ENCODE measurements around the gene NDUFA8. TPM values are rescaled to one million over a fixed set of nuclear protein-coding genes. Genes with fewer than 3 reads are reported as not detected.

Gene NDUFA8
- total and polyA plus RNA-seq, 10 of the 15 experiments (the other 5 are each of a cell fraction or from before 2014, with no cell fraction given): 44.9 to 159 (median 90.8) TPM

DNA sequence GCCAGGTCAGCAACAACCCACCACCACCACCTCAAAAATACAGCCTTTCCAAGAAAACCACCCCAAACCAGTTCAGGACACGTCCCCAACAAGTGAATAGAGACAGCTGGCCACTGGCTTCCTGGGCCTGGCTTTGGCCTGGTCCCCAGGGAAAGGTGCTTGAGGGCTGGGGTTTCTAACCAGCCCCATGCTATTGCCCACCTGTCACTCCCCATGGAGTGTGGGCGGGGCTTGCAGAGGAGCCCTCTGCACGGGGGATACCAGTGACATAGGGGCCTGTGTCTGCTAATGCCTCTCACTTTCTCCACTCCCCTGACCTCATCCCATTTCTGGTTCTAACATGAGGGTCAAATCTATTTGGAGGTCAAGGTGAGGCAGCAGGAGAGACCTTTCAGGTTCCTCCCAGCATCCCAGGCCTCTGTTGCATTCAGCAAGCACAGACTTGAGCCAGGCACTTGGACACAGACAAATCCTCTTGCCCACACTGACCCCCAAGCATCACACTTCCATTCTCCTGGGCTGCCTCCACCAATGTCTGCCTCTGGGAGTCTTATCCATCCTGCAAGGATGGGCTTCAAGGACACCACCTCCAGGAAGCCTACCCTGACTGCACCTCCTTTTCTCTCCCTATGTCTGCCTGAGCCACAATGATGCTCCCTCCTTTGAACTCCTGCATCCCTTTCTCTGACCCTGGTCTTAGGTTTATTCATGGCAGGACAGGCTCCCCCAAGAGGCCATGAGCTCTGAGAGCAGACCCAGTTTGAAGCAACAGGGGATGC lies 50.4 kb downstream of the NDUFA8 start:
- POLR2A ChIA-PET: no interaction called here
- intact Hi-C loops (cut with micrococcal nuclease; ENCODE audit: unreplicated experiment) (no loop called here), in situ Hi-C loops (cut with MboI) (no loop called here)
- no peaks in the 10 kb centered on the region for H4K20me1 ChIP-seq (ENCODE audit: control insufficient read depth, insufficient read depth)
- H3K79me2 ChIP-seq (ENCODE audit: control insufficient read depth, insufficient read depth, low read length): no peaks in the 10 kb centered on the region
- SMC1A ChIA-PET (ENCODE audit: uncharacterized antibody, unreplicated experiment): no interaction called here
- CTCF ChIA-PET: interaction anchor here (1.2 to 3.9 kb wide), 3 partner anchors 11 to 14 kb away, joined by 3 to 20 read pairs (median 8); no protein-coding TSS in a partner anchor
- RAD21 ChIA-PET (ENCODE audit: unreplicated experiment): interaction anchor here (0.9 kb wide), 1 partner anchor 10 kb away, joined by 3 read pairs; no protein-coding TSS in a partner anchor
- H3K4me2 ChIP-seq (ENCODE audit: control insufficient read depth, insufficient read depth): no peak overlapping the region
- FAIRE-seq: no peak
- no peak for ATAC-seq
- H3K9me3 ChIP-seq (replicated peaks; ENCODE audit: control insufficient read depth, insufficient read depth, low read length): no peaks in the 10 kb centered on the region
- no peaks in the 10 kb centered on the region for H3K27me3 ChIP-seq (replicated peaks in 1 of 2; ENCODE audit: control insufficient read depth in 2 of 2, insufficient read depth in 2 of 2, low read length in 1 of 2)
- BruUV-seq (replicated peaks): no TSS peak
- H2AFZ ChIP-seq (ENCODE audit: control insufficient read depth, low read depth, low read length): no peak overlapping the region
- H3K36me3 ChIP-seq (ENCODE audit: control insufficient read depth in 2 of 2, insufficient read depth in 2 of 2, low read length in 1 of 2): no peaks in the 10 kb centered on the region
- DNase-seq (ENCODE audit: low read depth, low spot score): no peak
- no peaks in the 10 kb centered on the region for H3K4me1 ChIP-seq (ENCODE audit: control insufficient read depth, insufficient read depth, low read length)
- H3K27ac ChIP-seq (ENCODE audit: control insufficient read depth, insufficient read depth): no peak overlapping the region
- TF ChIP-seq, protein P1, sequence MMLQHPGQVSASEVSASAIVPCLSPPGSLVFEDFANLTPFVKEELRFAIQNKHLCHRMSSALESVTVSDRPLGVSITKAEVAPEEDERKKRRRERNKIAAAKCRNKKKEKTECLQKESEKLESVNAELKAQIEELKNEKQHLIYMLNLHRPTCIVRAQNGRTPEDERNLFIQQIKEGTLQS (IDR thresholded peaks at IDR 0.05; ENCODE audit: borderline replicate concordance, extremely low read depth, low read depth, low read length): no peak
- TF ChIP-seq POLR2A (IDR thresholded peaks at IDR 0.05; ENCODE audit: low read depth, low read length): no peak
- no peak for TF ChIP-seq TAF1 (IDR thresholded peaks at IDR 0.05; ENCODE audit: borderline replicate concordance, low read depth, low read length)
- no peak for TF ChIP-seq EZH2 (IDR thresholded peaks at IDR 0.05; ENCODE audit: borderline replicate concordance, control insufficient read depth, low read depth, low read length)
- no peak for TF ChIP-seq HDGF (IDR thresholded peaks at IDR 0.05)
- TF ChIP-seq ZBED1 (IDR thresholded peaks at IDR 0.05; ENCODE audit: borderline replicate concordance): no peak
- TF ChIP-seq MXI1 (IDR thresholded peaks at IDR 0.05; ENCODE audit: low read depth, low read length): no peak
- TF ChIP-seq MYB (IDR thresholded peaks at IDR 0.05; ENCODE audit: borderline replicate concordance, low read depth, low read length): no peak
- no peak for TF ChIP-seq HDAC2 (IDR thresholded peaks at IDR 0.05)
- no peak for TF ChIP-seq CREM (IDR thresholded peaks at IDR 0.05; ENCODE audit: low read depth)
- no peak for TF ChIP-seq RELA (IDR thresholded peaks at IDR 0.05; ENCODE audit: borderline replicate concordance, partially characterized antibody)
- TF ChIP-seq, protein P2, sequence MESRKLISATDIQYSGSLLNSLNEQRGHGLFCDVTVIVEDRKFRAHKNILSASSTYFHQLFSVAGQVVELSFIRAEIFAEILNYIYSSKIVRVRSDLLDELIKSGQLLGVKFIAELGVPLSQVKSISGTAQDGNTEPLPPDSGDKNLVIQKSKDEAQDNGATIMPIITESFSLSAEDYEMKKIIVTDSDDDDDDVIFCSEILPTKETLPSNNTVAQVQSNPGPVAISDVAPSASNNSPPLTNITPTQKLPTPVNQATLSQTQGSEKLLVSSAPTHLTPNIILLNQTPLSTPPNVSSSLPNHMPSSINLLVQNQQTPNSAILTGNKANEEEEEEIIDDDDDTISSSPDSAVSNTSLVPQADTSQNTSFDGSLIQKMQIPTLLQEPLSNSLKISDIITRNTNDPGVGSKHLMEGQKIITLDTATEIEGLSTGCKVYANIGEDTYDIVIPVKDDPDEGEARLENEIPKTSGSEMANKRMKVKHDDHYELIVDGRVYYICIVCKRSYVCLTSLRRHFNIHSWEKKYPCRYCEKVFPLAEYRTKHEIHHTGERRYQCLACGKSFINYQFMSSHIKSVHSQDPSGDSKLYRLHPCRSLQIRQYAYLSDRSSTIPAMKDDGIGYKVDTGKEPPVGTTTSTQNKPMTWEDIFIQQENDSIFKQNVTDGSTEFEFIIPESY (IDR thresholded peaks at IDR 0.05): no peak
- TF ChIP-seq GATAD2B (conservative IDR thresholded peaks at IDR 0.05; ENCODE audit: low read depth): no peak
- no peak for TF ChIP-seq NBN (IDR thresholded peaks at IDR 0.05)
- TF ChIP-seq, protein P3, sequence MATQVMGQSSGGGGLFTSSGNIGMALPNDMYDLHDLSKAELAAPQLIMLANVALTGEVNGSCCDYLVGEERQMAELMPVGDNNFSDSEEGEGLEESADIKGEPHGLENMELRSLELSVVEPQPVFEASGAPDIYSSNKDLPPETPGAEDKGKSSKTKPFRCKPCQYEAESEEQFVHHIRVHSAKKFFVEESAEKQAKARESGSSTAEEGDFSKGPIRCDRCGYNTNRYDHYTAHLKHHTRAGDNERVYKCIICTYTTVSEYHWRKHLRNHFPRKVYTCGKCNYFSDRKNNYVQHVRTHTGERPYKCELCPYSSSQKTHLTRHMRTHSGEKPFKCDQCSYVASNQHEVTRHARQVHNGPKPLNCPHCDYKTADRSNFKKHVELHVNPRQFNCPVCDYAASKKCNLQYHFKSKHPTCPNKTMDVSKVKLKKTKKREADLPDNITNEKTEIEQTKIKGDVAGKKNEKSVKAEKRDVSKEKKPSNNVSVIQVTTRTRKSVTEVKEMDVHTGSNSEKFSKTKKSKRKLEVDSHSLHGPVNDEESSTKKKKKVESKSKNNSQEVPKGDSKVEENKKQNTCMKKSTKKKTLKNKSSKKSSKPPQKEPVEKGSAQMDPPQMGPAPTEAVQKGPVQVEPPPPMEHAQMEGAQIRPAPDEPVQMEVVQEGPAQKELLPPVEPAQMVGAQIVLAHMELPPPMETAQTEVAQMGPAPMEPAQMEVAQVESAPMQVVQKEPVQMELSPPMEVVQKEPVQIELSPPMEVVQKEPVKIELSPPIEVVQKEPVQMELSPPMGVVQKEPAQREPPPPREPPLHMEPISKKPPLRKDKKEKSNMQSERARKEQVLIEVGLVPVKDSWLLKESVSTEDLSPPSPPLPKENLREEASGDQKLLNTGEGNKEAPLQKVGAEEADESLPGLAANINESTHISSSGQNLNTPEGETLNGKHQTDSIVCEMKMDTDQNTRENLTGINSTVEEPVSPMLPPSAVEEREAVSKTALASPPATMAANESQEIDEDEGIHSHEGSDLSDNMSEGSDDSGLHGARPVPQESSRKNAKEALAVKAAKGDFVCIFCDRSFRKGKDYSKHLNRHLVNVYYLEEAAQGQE (IDR thresholded peaks at IDR 0.05; ENCODE audit: low read depth, low read length): no peak
- no peak overlapping the region for H3K4me3 ChIP-seq
- WGBS (ENCODE audit: insufficient coverage, insufficient replicate concordance, low lambda C conversion rate, missing lambda C conversion rate): 0% methylated on average over 3 of the region's 3 CpGs
- H3K9ac ChIP-seq (ENCODE audit: control insufficient read depth, insufficient read depth, low read length): no peak overlapping the region

Data from GM12878 (cell line).